ENCODE measurements around the gene TSHZ1. TPM values are rescaled to one million over a fixed set of nuclear protein-coding genes. Genes with fewer than 3 reads are reported as not detected.

TSHZ1 gene
- total and polyA plus RNA-seq, 2 of the 8 experiments (the other 6 are each of a cell fraction or from before 2014, with no cell fraction given) = 0.03 to 0.32 TPM

DNA sequence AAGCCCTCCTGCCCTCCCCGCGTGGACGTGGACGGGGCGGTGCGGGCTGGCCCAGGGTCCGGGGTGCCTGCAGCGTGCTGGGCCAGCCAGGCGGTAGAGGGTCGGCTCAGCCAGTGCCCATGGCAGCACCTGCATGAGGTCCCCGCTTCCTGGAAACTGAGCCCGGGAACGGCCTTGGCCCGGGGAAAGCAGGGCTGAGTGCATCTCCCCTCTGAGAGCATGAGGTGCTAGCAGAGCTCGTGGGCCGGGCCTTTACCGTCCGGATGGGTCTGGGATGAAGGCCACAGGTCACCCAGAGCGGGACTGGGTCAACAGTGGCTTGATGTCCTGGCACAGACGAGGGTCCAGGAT, 39.8 kb downstream of the TSHZ1 start (continued):
- TF ChIP-seq RFX5 (IDR thresholded peaks at IDR 0.05; ENCODE audit: borderline replicate concordance, low read depth, low read length) = no peak

DNA sequence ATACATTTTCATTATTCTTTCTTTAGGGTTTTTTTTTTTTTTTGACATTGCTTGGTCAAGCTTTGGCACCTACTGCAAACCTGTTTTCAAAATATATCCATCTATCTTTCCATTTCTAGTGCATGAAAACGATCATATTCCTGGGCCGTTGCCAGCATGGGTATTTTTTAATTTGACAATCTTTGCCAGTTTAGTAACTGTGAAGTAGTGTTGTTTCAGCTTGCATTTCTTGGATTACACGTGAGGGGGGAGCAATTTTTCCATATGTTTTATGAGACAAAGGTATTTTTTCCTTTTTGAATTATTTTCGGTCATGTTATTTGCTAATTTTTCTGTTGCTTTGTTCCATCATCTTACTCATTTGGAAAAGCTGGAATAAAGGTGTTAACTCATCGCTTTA, 40.9 kb downstream of the TSHZ1 start:
- no peak overlapping the region for H4K5ac ChIP-seq (ENCODE audit: insufficient read length, low read depth, low read length)
- no peaks in the 10 kb centered on the region for H3K36me3 ChIP-seq (ENCODE audit: control insufficient read depth in 2 of 4, insufficient read depth in 4 of 4, low read length in 3 of 4)
- H3K27ac ChIP-seq (ENCODE audit: low read depth, low read length) = no peak overlapping the region
- no peak overlapping the region for H2AFZ ChIP-seq (ENCODE audit: low read length)
- FAIRE-seq (no peak), DNase-seq (ENCODE audit: low read depth in 1 of 2, low spot score in 2 of 2) (no peak)
- no peak overlapping the region for H3K56ac ChIP-seq (replicated peaks; ENCODE audit: insufficient read length, low read depth, low read length)
- H3K27me3 ChIP-seq (replicated peaks in 1 of 4; ENCODE audit: control insufficient read depth in 3 of 4, extremely low read depth in 1 of 4, insufficient read depth in 3 of 4, low read length in 3 of 4) = no peaks in the 10 kb centered on the region
- H3K9ac ChIP-seq (replicated peaks in 1 of 4; ENCODE audit: extremely low read depth in 1 of 4, low read depth in 3 of 4, low read length in 3 of 4) = no peak overlapping the region
- CTCF ChIA-PET (ENCODE audit: partially characterized antibody) = no interaction called here
- no peaks in the 10 kb centered on the region for H3K23me2 ChIP-seq (ENCODE audit: low read depth, low read length)
- no peak overlapping the region for H3K4ac ChIP-seq (replicated peaks; ENCODE audit: insufficient read length, low read depth, low read length)
- H4K20me1 ChIP-seq (replicated peaks in 1 of 2; ENCODE audit: control insufficient read depth in 1 of 2, insufficient read depth in 2 of 2, low read length in 2 of 2) = no peaks in the 10 kb centered on the region
- H3K14ac ChIP-seq (ENCODE audit: insufficient read length) = no peak overlapping the region
- H3K79me1 ChIP-seq (ENCODE audit: low read depth, low read length) = no peaks in the 10 kb centered on the region
- no peak overlapping the region for H4K91ac ChIP-seq (replicated peaks; ENCODE audit: insufficient read length, low read length)
- H2BK5ac ChIP-seq (ENCODE audit: low read depth, low read length) = no peak overlapping the region
- no peak overlapping the region for H2AK5ac ChIP-seq (ENCODE audit: low read depth, low read length)
- H4K8ac ChIP-seq (ENCODE audit: extremely low read depth, insufficient read depth, low read length) = no peak overlapping the region
- no peak overlapping the region for H3K23ac ChIP-seq (ENCODE audit: insufficient read length)
- whole genome bisulfite sequencing, 2 experiments (ENCODE audit: extremely low coverage in 1 of 2, insufficient coverage in 1 of 2, insufficient read length in 1 of 2, insufficient replicate concordance in 2 of 2, low coverage in 1 of 2, low lambda C conversion rate in 2 of 2, missing lambda C conversion rate in 1 of 2) = 85% methylated on average over 5 of the region's 5 CpGs; no CpG with 5 or more reads in 1 of the 2 experiments
- no peak overlapping the region for H2BK120ac ChIP-seq (replicated peaks; ENCODE audit: low read depth, low read length)
- no peak overlapping the region for H3K4me2 ChIP-seq (ENCODE audit: insufficient read depth in 1 of 2, low read depth in 2 of 2, low read length in 2 of 2)
- no peak overlapping the region for H2BK15ac ChIP-seq (ENCODE audit: low read length)
- no peak overlapping the region for H2BK20ac ChIP-seq (ENCODE audit: low read length)
- no peak overlapping the region for H2BK12ac ChIP-seq (ENCODE audit: low read depth, low read length)
- no peak overlapping the region for H3K18ac ChIP-seq (ENCODE audit: extremely low read depth, low read length)
- no peaks in the 10 kb centered on the region for H3K4me1 ChIP-seq (replicated peaks in 1 of 4; ENCODE audit: control insufficient read depth in 3 of 4, insufficient read depth in 4 of 4, low read length in 3 of 4)
- no peak overlapping the region for H3K4me3 ChIP-seq (ENCODE audit: extremely low read depth in 1 of 4, insufficient read depth in 2 of 4, low read depth in 3 of 4, low read length in 4 of 4)
- H3K79me2 ChIP-seq (ENCODE audit: control insufficient read depth in 1 of 2, insufficient read depth in 2 of 2, low read length in 2 of 2) = no peaks in the 10 kb centered on the region
- H3K9me3 ChIP-seq (ENCODE audit: insufficient read depth in 2 of 2, low read depth in 1 of 2, low read length in 1 of 2) = no peaks in the 10 kb centered on the region
- POLR2A ChIA-PET (ENCODE audit: partially characterized antibody) = no interaction called here
- no peak for TF ChIP-seq BCL11A (IDR thresholded peaks at IDR 0.05; ENCODE audit: low read depth in 2 of 2, low read length in 2 of 2)
- no peak for TF ChIP-seq CREB1 (IDR thresholded peaks at IDR 0.05)
- no peak for TF ChIP-seq RXRA (IDR thresholded peaks at IDR 0.05; ENCODE audit: insufficient read depth, low read depth, low read length)
- TF ChIP-seq KDM1A (IDR thresholded peaks at IDR 0.05; ENCODE audit: borderline replicate concordance, low read length) = no peak
- TF ChIP-seq SP1 (IDR thresholded peaks at IDR 0.05; ENCODE audit: low read depth, low read length) = no peak
- no peak for TF ChIP-seq SRF (IDR thresholded peaks at IDR 0.05; ENCODE audit: low read depth, low read length)
- no peak for TF ChIP-seq TAF1 (IDR thresholded peaks at IDR 0.05; ENCODE audit: low read depth, low read length)
- TF ChIP-seq CBX5 (IDR thresholded peaks at IDR 0.05; ENCODE audit: low read depth, low read length) = no peak
- no peak for TF ChIP-seq RBBP5 (IDR thresholded peaks at IDR 0.05; ENCODE audit: borderline replicate concordance, low read depth, low read length)
- no peak for TF ChIP-seq ASH2L (IDR thresholded peaks at IDR 0.05; ENCODE audit: low read length)
- TF ChIP-seq, protein P1, sequence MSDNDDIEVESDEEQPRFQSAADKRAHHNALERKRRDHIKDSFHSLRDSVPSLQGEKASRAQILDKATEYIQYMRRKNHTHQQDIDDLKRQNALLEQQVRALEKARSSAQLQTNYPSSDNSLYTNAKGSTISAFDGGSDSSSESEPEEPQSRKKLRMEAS (IDR thresholded peaks at IDR 0.05) = no peak
- TF ChIP-seq HDAC6 (IDR thresholded peaks at IDR 0.05; ENCODE audit: low read depth, low read length) = no peak
- TF ChIP-seq EGR1 (IDR thresholded peaks at IDR 0.05; ENCODE audit: borderline replicate concordance, low read depth, low read length) = no peak
